Endodermal cell (in vitro differentiated cells): Measurements from ENCODE around the gene FAIM2. TPM values are rescaled to one million over a fixed set of nuclear protein-coding genes. Genes with fewer than 3 reads are reported as not detected.
A peak's percentile ranks its signal among the peaks of the same experiment; 100 is the strongest.

Experiments
- DNase-seq: peaks from one replicate; pipeline ENCODE4 v3.0.0-alpha.2; 2017
- H3K27ac ChIP-seq: 2 replicates; pipeline ENCODE4 v1.5.1; 2013; ENCODE audit warnings: mild to moderate bottlenecking, low read depth, low read length, moderate library complexity
- H3K27me3 ChIP-seq: 2 replicates; pipeline ENCODE4 v1.6.1; 2013; ENCODE audit warnings: mild to moderate bottlenecking, low read length, moderate library complexity; ENCODE audit not compliant: insufficient read depth, control insufficient read depth, poor library complexity, severe bottlenecking
- H3K36me3 ChIP-seq: 2 replicates; pipeline ENCODE4 v1.7.0; 2013; ENCODE audit warnings: mild to moderate bottlenecking, low read length, moderate library complexity; ENCODE audit not compliant: control insufficient read depth, insufficient read depth
- H3K4me1 ChIP-seq: one replicate; pipeline ENCODE4 v1.7.0; 2013; ENCODE audit warnings: low read length; ENCODE audit not compliant: control insufficient read depth, insufficient read depth
- H3K4me3 ChIP-seq: 2 replicates; pipeline ENCODE4 v1.5.1; 2013; ENCODE audit warnings: mild to moderate bottlenecking, low read length, moderate library complexity
- H3K9ac ChIP-seq: 2 replicates; pipeline ENCODE4 v1.6.1; 2013; ENCODE audit warnings: mild to moderate bottlenecking, low read length, moderate library complexity; ENCODE audit not compliant: poor library complexity, severe bottlenecking; ENCODE audit errors: extremely low read depth
- H3K9me3 ChIP-seq: 2 replicates; pipeline ENCODE4 v1.6.1; 2013; ENCODE audit warnings: mild to moderate bottlenecking, low read length, moderate library complexity; ENCODE audit not compliant: control insufficient read depth
- H3K27ac Mint-ChIP-seq: 2 replicates; pipeline ENCODE4 v1.8.0; 2020; ENCODE audit warnings: mixed read lengths
- H3K27me3 Mint-ChIP-seq: 2 replicates; pipeline ENCODE4 v1.8.0; 2021; ENCODE audit warnings: mild to moderate bottlenecking, mixed read lengths; ENCODE audit not compliant: insufficient read depth
- H3K36me3 Mint-ChIP-seq: 2 replicates; pipeline ENCODE4 v1.8.0; 2020; ENCODE audit warnings: low read depth, mixed read lengths
- H3K4me1 Mint-ChIP-seq: 2 replicates; pipeline ENCODE4 v1.8.0; 2020; ENCODE audit warnings: mixed read lengths
- H3K4me3 Mint-ChIP-seq: 2 replicates; pipeline ENCODE4 v1.8.0; 2020; ENCODE audit warnings: mild to moderate bottlenecking, moderate library complexity, mixed read lengths
- H3K9me3 Mint-ChIP-seq: 2 replicates; pipeline ENCODE4 v1.8.0; 2020; ENCODE audit warnings: mild to moderate bottlenecking, mixed read lengths
- CTCF ChIP-seq: fragments of 200-600 bp; sonication (generic); conservative IDR thresholded peaks from 2 replicates; pipeline ENCODE4 v1.5.0; 2021; ENCODE audit warnings: antibody characterized with exemption, mild to moderate bottlenecking
- WGBS, 2 experiments: methylation state at CpG; one replicate each; pipeline versions ENCODE4 v1.1.5 to v1.1.7; 2013; ENCODE audit warnings: missing lambda C conversion rate in 2 of 2, mixed read lengths in 1 of 2; ENCODE audit not compliant: insufficient coverage in 1 of 2, insufficient read length in 1 of 2; 5-methylcytosine and 5-hydroxymethylcytosine counted together
- total RNA-seq, 2 donors: library from RNA; stranded (reverse); fragmentation: NEBNext Ultra II Directional in 1 of 2; extraction: Animal tissue kit (Norgen Biotek cat#: 25700) in 1 of 2; gene quantifications; 2 replicates in 1 of 2; 3 replicates in 1 of 2; pipeline ENCODE4 v1.2.1, GENCODE V29; 2021

The FAIM2 gene
- total RNA-seq, 2 donors from 2014 or later = not detected

GRCh38 chr12:49928471-49928870 is 24.8 kb upstream of the FAIM2 start:
- Histone ChIP-seq H3K4me1 (no peaks in the 10 kb centered on the region), H3K36me3 (no peaks in the 10 kb centered on the region), H3K9me3 (no peaks in the 10 kb centered on the region), H3K4me3 (no peak overlapping the region), H3K9ac (no peak overlapping the region), H3K27ac (no peak overlapping the region), H3K27me3 (peaks cover 12% of the 10 kb centered on the region)
- H3K4me1 Mint-ChIP-seq = no peaks in the 10 kb centered on the region
- no peaks in the 10 kb centered on the region for H3K9me3 Mint-ChIP-seq
- no peak overlapping the region for H3K4me3 Mint-ChIP-seq
- no peaks in the 10 kb centered on the region for H3K36me3 Mint-ChIP-seq
- no peak overlapping the region for H3K27ac Mint-ChIP-seq
- no peak for TF ChIP-seq CTCF
- no peak for DNase-seq
- 94 to 100% methylated on average over 5 of the region's 6 CpGs for WGBS, 2 experiments
- peaks cover 28% of the 10 kb centered on the region for H3K27me3 Mint-ChIP-seq

- Histone ChIP-seq H3K4me3 (no peak overlapping the region), H3K4me1 (no peaks in the 10 kb centered on the region), H3K36me3 (no peaks in the 10 kb centered on the region), H3K27ac (no peak overlapping the region), H3K27me3 (peaks cover 5% of the 10 kb centered on the region), H3K9ac (no peak overlapping the region), H3K9me3 (no peaks in the 10 kb centered on the region)
- H3K36me3 Mint-ChIP-seq = no peaks in the 10 kb centered on the region
- H3K27me3 Mint-ChIP-seq = peaks cover 32% of the 10 kb centered on the region
- 89 to 100% methylated on average over 3 to 11 of the region's 11 CpGs for WGBS, 2 experiments
- no peaks in the 10 kb centered on the region for H3K9me3 Mint-ChIP-seq
- no peak for TF ChIP-seq CTCF
- no peak overlapping the region for H3K4me3 Mint-ChIP-seq
- H3K27ac Mint-ChIP-seq = no peak overlapping the region
- H3K4me1 Mint-ChIP-seq = no peaks in the 10 kb centered on the region
- DNase-seq = peak; percentile 30
Measured at GRCh38 chr12:49925433-49926204, 21.9 kb upstream of the FAIM2 start.

DNA sequence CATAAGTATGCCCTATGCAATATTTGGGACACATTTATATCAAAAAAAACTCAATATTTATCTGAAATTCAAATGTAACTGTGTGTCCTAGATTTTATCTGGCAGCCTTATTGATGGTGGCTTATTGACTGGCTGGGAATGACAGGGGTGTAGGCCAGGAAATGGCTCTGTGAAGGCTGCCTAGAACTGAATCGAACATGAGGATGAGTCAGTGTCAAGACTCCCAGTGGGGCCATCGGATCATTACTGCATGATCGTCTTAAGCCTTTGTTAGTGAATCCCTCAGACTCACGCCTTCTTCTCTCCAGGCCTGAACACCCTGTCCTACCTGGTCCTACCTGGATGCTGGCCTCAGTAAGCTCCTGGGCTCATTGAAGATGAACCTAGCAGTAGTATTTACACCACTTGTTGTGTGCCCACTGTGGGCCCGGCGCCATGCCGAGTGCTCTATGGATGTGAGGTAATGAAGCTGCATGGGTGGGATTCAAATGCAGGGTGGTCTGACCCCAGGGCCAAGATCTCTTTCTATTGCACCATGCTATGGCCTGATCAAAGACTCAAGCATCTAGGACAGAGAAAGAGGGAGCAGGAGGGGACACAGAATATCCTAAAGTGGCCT is 21.0 kb upstream of the FAIM2 start:
- no peaks in the 10 kb centered on the region for H3K4me1 Mint-ChIP-seq
- no peak overlapping the region for H3K27ac Mint-ChIP-seq
- Histone ChIP-seq H3K9me3 (no peaks in the 10 kb centered on the region), H3K4me3 (no peak overlapping the region), H3K27me3 (peaks cover 5% of the 10 kb centered on the region), H3K36me3 (no peaks in the 10 kb centered on the region), H3K4me1 (no peaks in the 10 kb centered on the region), H3K9ac (no peak overlapping the region), H3K27ac (no peak overlapping the region)
- DNase-seq = peak; percentile 49
- H3K4me3 Mint-ChIP-seq = no peak overlapping the region
- WGBS, 2 experiments = 88 to 92% methylated on average over 4 to 7 of the region's 7 CpGs
- no peaks in the 10 kb centered on the region for H3K36me3 Mint-ChIP-seq
- H3K9me3 Mint-ChIP-seq = no peaks in the 10 kb centered on the region
- peaks cover 33% of the 10 kb centered on the region for H3K27me3 Mint-ChIP-seq
- no peak for TF ChIP-seq CTCF
